Renal cortical epithelial cell (primary cell): ENCODE results near the gene RAPGEF6. TPM values are rescaled to one million over a fixed set of nuclear protein-coding genes. Genes with fewer than 3 reads are reported as not detected.
"Not testable (repeated sequence)": the region's sequence is repeated elsewhere in the genome, so short reads cannot be mapped to it uniquely, and the experiment has no call there.

Source experiments
- DNase-seq: peaks from one replicate; pipeline ENCODE4 v3.0.0-alpha.2; 2011; ENCODE audit warnings: low read depth
- total RNA-seq: library from RNA; depleted of rRNA; stranded (reverse); fragments of >200 nt; gene quantifications from 2 replicates; pipeline ENCODE4 v1.2.3, GENCODE V29; 2014

RAPGEF6 gene
- total RNA-seq, 1 donor from 2014 or later, result 27.8 TPM

- no peak for DNase-seq
Observed at GRCh38 chr5:131608597-131608996, 26.4 kb downstream of the RAPGEF6 start.

- no peak for DNase-seq
Observed at GRCh38 chr5:131607903-131608540, 27.0 kb downstream of the RAPGEF6 start.

GRCh38 chr5:131607418-131607817 lies 27.6 kb downstream of the RAPGEF6 start:
- no peak for DNase-seq

- no peak for DNase-seq
Observed at GRCh38 chr5:131605086-131605485, 29.9 kb downstream of the RAPGEF6 start.

GRCh38 chr5:131595088-131596033 lies 39.7 kb downstream of the RAPGEF6 start:
- no peak for DNase-seq

GRCh38 chr5:131593921-131594320 lies 41.1 kb downstream of the RAPGEF6 start:
- DNase-seq, result no peak

- not testable (repeated sequence) for DNase-seq
Observed at GRCh38 chr5:131593436-131593835, 41.6 kb downstream of the RAPGEF6 start.

- peak; percentile 69 for DNase-seq
Observed at GRCh38 chr5:131589510-131590348, 45.3 kb downstream of the RAPGEF6 start.

GRCh38 chr5:131587541-131587940 lies 47.5 kb downstream of the RAPGEF6 start:
- DNase-seq, result peak; percentile 49

- DNase-seq, result no peak
Observed at GRCh38 chr5:131581702-131582101, 53.3 kb downstream of the RAPGEF6 start.

GRCh38 chr5:131579917-131580671 lies 54.9 kb downstream of the RAPGEF6 start:
- no peak for DNase-seq

GRCh38 chr5:131575660-131576227 lies 59.3 kb downstream of the RAPGEF6 start:
- DNase-seq, result no peak

- DNase-seq, result no peak
Observed at GRCh38 chr5:131571669-131572168, 63.3 kb downstream of the RAPGEF6 start.

- DNase-seq, result no peak
Observed at GRCh38 chr5:131570757-131571156, 64.3 kb downstream of the RAPGEF6 start.

- DNase-seq, result no peak
Observed at GRCh38 chr5:131564229-131564652, 70.8 kb downstream of the RAPGEF6 start.

GRCh38 chr5:131563434-131564228 lies 71.4 kb downstream of the RAPGEF6 start:
- DNase-seq, result no peak

- DNase-seq, result no peak
Observed at GRCh38 chr5:131550606-131551005, 84.4 kb downstream of the RAPGEF6 start.

GRCh38 chr5:131548176-131548575 lies 86.9 kb downstream of the RAPGEF6 start:
- DNase-seq, result no peak

- DNase-seq, result no peak
Observed at GRCh38 chr5:131545845-131546244, 89.2 kb downstream of the RAPGEF6 start.

- no peak for DNase-seq
Observed at GRCh38 chr5:131542723-131543122, 92.3 kb downstream of the RAPGEF6 start.
